NCI-H526 treated with DMSO at 0.1 percent for 48 hours (cell line): ENCODE results near the gene DRGX.

ENCODE experiments used
- DNase-seq: peaks from one replicate; lab custom pipeline; 2025; lab: John Stamatoyannopoulos, UW

DRGX gene

GRCh38 chr10:49338604-49339003 lies 57.3 kb downstream of the DRGX start:
- no peak for DNase-seq

DNA sequence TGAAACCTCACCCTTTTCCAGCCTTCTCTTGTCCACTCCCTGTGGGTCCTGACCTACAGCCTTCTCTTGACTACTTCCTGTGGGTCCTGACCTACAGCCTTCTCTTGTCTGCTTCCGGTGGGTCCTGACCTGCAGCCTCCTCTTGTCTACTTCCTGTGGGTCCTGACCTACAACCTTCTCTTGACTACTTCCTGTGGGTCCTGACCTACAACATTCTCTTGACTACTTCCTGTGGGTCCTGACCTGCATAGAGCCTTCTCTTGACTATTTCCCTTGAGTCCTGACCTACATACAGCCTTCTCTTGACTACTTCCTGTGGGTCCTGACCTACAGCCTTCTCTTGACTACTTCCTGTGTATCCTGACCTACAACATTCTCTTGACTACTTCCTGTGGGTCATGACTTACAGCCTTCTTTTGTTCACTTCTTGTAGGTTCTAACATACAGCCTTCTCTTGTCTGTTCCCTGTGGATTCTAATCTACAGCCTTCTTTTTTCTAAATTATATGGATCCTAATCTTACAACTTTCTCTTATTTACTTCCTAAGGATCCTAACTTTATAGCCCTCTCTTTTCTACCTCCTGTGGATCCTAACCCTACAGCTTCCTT lies 60.4 kb downstream of the DRGX start:
- no peak for DNase-seq

DNA sequence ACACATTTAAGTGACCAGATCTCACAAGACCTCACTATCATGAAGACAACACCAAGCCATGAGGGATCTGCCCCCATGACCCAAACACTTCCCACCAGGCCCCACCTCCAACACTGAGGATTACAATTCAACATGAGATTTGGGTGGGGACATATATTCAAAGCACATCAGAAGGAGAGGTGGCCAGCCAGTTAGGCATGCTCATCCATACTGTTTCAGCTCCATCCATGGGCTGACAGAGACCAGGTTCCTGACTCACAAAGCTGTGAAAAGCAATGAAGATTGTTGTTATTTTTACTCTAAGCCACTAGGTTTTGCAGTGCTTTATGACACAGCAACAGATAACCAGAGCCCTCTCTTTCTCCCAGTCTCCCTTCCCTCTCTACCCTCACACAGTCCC lies 60.9 kb downstream of the DRGX start:
- no peak for DNase-seq

- DNase-seq: no peak
These were observed 62.7 kb downstream of the DRGX start for GRCh38 chr10:49333192-49333591.

DNA sequence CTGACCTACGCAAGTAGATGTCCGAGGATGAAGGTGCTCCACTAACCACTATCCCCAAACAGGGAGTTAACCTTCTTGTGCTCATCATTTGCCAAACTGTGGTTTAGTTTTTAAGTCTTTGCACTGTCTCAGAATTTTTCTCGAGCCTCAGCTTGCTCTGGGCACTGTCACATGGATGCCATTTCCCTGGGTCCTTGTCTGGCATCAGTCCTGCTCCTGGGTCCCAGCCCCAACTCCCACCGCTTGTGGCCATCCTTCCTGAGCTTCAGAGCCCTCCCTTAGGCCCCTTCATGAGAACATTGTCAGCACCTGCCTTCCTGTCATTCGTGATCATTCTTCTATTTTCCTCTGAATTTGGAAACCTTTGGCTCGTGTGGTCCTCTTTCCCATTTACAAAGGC lies 63.1 kb downstream of the DRGX start:
- DNase-seq: no peak

- DNase-seq: no peak
These were observed 63.6 kb downstream of the DRGX start for GRCh38 chr10:49332333-49332732.

DNA sequence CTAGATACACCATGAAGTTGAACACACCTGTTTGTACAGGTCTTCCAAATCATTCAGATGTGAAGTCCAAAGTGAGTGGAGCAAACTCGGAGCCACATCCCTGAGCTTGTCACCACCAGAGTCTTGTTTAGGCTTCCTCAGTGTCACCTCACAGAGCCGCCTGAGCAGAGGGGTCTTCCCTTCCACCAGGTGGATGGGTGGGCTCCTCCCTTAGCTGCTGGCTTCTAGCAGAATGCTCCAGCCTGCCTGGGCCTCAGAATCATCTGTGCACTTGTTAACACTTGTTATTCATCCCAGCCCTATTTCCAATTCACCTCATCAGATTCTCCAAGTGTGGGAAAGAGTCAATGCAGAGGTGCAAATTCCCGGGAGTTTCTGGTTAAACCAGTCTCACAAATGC lies 64.5 kb downstream of the DRGX start:
- no peak for DNase-seq

DNA sequence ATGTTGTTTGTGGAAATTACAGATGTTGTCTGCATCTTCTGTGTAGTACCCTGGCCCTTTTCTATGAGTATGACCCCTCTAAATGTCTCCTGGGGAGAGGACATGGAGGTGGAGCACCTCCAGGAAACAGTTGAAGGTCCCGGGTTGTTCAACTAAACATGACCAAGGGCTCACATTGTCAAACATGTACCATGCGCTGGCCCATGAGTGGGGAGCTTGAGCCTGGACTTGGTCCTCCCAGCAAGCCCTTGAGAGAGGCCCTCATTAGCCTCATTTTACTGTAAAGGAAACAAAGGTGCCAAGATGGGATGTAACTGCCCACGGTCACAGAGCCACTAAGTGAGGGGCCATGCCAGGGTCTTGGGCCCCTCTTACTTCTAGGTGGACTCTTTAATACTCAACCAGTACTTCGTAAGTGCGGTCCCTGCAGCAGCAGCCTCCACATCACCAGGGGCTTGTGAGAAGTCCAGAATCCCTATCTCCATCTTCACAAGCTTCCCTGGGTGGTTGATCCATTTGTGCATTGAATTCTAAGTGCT lies 65.7 kb downstream of the DRGX start:
- DNase-seq: no peak

GRCh38 chr10:49329146-49329505 lies 66.8 kb downstream of the DRGX start:
- DNase-seq: no peak

GRCh38 chr10:49328401-49329145 lies 67.3 kb downstream of the DRGX start:
- DNase-seq: no peak

- DNase-seq: no peak
These were observed 68.7 kb downstream of the DRGX start for GRCh38 chr10:49327036-49327813.

DNA sequence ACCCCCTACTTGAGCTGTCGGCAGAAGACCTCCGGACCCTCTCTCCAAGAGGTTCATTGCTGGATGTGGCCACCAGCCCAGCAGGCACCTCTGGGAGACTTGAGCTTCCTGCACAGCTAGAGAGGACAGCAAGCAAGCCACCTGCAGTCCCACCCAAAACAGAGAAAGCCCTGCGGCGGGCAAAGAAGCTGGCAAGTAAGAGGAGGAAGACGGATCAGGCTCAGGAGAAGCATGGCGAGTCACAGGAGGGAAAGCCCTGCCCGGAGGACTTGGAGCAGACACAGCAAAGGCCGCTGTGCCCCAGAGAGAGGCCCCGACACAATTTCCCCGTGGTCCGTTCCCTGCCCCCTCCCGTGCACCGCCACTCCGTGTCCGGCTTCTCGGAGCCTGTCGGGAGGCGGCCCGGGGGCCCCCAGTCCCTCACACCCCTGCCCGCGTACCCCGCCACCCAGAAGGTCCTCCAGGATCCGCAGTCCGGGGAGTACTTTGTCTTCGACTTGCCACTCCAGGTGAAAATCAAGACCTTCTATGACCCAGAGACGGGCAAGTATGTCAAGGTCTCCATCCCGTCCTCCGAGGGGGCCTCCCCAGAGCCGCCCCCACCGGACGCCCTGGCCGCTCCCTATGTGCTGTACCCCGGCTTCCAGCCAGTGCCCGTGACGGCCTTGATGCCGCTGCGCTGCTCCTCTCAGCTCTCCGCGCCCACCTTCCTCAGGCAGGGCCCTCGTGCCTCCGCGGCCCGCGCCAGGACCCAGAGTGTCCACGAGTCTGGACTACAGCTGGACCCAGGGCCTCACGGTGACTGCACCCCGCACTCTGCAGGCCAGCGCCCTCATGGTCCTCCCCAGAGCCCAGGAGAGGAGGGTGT lies 69.7 kb downstream of the DRGX start:
- DNase-seq: no peak

DNA sequence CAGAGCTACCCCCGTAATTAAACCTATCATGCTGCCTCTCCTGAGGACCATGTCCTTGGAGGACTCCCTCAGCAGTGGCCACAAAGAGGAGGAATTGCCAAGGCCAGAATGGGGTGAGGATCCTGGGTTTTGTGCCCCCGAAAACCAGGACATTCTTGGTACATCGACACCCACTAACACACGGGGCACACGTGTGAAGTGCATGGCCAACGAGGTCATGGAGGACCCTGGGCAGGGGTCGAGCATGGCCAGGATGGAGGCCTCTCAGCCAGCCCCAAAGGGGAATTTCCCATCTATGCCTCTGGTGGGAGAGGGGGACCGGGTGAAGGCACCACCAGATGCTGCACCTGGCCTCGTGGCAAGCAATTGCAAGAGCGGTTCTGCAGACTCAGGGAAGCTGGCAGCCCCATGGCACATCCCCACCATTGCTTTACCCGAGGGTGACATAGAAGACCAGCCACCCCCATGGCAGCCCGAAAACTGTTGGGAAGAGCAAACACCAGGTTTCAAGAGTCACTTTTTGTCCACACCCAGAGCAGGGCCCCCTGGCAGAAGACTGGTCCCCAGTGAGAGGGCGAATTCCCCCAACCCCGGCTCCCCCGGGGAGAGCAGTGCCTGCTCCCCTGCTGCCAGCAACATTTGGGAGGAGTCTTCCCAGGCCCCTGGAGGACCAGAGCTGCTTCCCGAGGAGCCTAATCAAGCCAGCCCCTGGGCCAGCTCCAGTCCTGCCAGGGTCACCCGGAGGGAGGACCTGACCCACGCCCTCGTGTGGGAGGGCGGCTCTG lies 70.6 kb downstream of the DRGX start:
- no peak for DNase-seq

GRCh38 chr10:49324711-49325110 lies 71.2 kb downstream of the DRGX start:
- no peak for DNase-seq

GRCh38 chr10:49323896-49324270 lies 72.0 kb downstream of the DRGX start:
- DNase-seq: no peak

DNA sequence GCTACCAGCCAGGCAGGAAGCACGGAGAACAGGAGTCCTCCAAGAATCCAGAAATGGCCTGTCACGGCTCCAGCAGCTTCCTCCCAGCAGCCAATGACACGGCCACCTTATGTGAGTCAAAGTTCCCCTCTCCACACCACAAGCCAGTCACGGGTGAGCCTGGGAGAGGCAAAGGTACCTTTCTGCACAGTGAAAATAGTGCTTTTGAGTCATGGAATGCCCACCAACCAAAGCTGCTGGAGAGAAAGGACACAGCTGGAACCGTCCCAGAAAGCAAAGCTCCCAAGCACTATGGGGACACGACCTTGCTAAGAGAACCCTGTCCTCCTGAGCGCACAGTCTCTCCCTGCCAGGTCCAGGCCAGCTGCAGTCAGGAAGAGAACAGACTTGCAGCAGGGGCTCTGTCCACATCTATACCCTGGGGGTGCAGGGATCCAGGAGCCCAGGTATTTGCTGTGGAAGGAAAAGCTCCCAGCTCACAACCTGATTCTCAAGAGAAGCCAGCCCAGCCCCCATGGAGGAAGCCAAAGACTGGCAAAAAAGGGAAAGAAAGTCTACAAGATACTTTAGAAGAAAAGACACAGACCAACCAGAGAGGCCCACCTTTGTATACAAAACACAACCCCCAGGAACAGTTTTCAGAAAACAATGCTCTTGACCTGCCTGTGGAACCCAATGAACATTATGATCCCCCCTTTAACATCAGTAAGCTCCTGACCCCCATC lies 72.6 kb downstream of the DRGX start:
- no peak for DNase-seq

- no peak for DNase-seq
These were observed 73.3 kb downstream of the DRGX start for GRCh38 chr10:49322371-49323170.

DNA sequence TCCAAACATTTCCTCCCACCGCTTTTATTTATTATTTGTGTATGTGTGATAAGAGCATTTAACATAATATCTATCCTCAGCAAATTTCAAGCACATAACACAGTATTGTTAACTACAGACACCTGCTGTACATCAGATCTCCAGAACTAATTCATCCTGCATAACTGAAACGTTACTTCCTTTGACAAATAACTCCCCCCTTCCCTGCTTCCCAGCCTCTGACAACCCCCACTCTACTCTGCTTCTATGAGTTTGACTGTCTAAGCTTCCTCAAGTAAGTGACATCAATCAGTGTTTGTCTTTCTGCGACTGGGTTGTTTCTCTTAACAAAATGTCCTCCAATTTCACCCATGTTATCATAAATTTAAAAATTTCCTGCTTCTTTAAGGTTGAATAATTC lies 74.9 kb downstream of the DRGX start:
- no peak for DNase-seq

DNA sequence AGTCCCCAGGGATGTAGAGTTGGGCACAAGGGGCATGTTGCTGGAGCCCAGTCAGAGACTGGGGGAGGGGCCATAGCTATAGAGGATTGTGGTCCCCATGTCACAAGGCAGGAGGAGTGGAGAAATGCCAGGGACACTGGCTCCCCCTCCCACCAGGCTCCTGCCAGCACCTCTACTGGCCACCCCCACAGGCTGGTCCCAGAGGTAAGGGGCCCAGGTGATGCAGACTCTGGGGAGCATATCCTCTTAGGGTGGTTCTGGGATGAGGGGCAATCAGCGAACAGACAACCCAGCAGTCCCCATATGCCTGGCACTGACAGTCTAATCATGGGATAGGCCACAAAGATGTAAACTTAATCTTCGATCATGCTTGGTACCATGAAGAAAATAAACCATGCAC lies 75.7 kb downstream of the DRGX start:
- no peak for DNase-seq

DNA sequence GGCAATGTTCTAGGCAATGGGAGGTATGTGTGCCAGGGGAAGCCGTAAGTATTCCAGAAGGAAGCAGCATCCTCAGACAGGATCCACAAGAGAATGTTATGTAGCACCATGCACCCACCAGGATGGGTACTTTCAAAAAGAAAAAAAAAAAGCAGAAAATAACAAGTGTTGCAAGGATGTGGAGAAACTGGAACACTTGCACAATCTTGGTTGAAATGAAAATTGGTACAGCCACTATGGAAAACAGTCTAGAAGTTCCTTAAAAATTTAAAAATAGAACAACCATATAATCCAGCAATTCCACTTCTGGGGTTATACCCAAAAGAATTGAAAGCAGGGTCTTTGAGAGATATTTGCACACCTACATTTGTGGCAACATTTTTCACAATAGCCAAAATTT lies 76.7 kb downstream of the DRGX start:
- DNase-seq: no peak
